Erythroblast (primary cell): ENCODE results near the gene SPDYE4.

Source experiments
- GATA1 ChIP-seq: IDR thresholded peaks from 2 replicates; pipeline ENCODE4 v1.6.1; 2011; ENCODE audit warnings: low read depth, mild to moderate bottlenecking, control low read depth, low read length, moderate library complexity
- POLR2A ChIP-seq: IDR thresholded peaks from 2 replicates; pipeline ENCODE4 v1.6.1; 2011; ENCODE audit warnings: mild to moderate bottlenecking, low read length

- TF ChIP-seq POLR2A (no peak), GATA1 (no peak)
These were observed 22.0 kb downstream of the SPDYE4 start for GRCh38 chr17:8736362-8736761.
